Activated naive CD8-positive, alpha-beta T cell treated with anti-CD3 and anti-CD28 coated beads for 36 hours (primary cell): ENCODE data around the gene ZFP37. TPM values are rescaled to one million over a fixed set of nuclear protein-coding genes. Genes with fewer than 3 reads are reported as not detected.

Source experiments
- DNase-seq: peaks from one replicate; pipeline ENCODE4 v3.0.0; 2021
- H3K27ac Mint-ChIP-seq: one replicate; pipeline ENCODE4 v1.8.0; 2022; ENCODE audit warnings: mild to moderate bottlenecking, moderate library complexity, mixed read lengths
- H3K27me3 Mint-ChIP-seq: one replicate; pipeline ENCODE4 v1.8.0; 2022; ENCODE audit warnings: mild to moderate bottlenecking, mixed read lengths
- H3K36me3 Mint-ChIP-seq: one replicate; pipeline ENCODE4 v1.8.0; 2021; ENCODE audit warnings: mild to moderate bottlenecking, mixed read lengths
- H3K4me1 Mint-ChIP-seq: one replicate; pipeline ENCODE4 v1.8.0; 2021; ENCODE audit warnings: mixed read lengths
- H3K4me3 Mint-ChIP-seq: one replicate; pipeline ENCODE4 v1.8.0; 2022; ENCODE audit warnings: mild to moderate bottlenecking, moderate library complexity, mixed read lengths
- H3K9me3 Mint-ChIP-seq: one replicate; pipeline ENCODE4 v1.8.0; 2022; ENCODE audit warnings: mixed read lengths
- total RNA-seq, 2 experiments: library from RNA; stranded (reverse); gene quantifications; one replicate each; pipeline ENCODE4 v1.2.3, GENCODE V29; 2021

ZFP37 gene
- total RNA-seq, 2 experiments from 2014 or later = 1.7 to 2.5 TPM

- peaks cover 22% of the 10 kb centered on the region for H3K27me3 Mint-ChIP-seq
- H3K27ac Mint-ChIP-seq = no peak overlapping the region
- no peak overlapping the region for H3K4me3 Mint-ChIP-seq
- peaks cover 46% of the 10 kb centered on the region for H3K9me3 Mint-ChIP-seq
- H3K4me1 Mint-ChIP-seq = peaks cover 3% of the 10 kb centered on the region
- peaks cover 31% of the 10 kb centered on the region for H3K36me3 Mint-ChIP-seq
- DNase-seq = no peak
These were observed 44.0 kb downstream of the ZFP37 start for GRCh38 chr9:113012492-113012891.

- H3K9me3 Mint-ChIP-seq = peaks cover 48% of the 10 kb centered on the region
These were observed 44.6 kb downstream of the ZFP37 start, which contains the start of gene ZNF883 for GRCh38 chr9:113011911-113012381. TSS of gene ZNF883 (minus strand) at chr9:113012192.

GRCh38 chr9:113005777-113006176, 50.7 kb downstream of the ZFP37 start:
- no peaks in the 10 kb centered on the region for H3K27me3 Mint-ChIP-seq
- DNase-seq = no peak
- no peaks in the 10 kb centered on the region for H3K4me1 Mint-ChIP-seq
- H3K27ac Mint-ChIP-seq = no peak overlapping the region
- peaks cover 55% of the 10 kb centered on the region for H3K9me3 Mint-ChIP-seq
- H3K36me3 Mint-ChIP-seq = peaks cover 54% of the 10 kb centered on the region
- no peak overlapping the region for H3K4me3 Mint-ChIP-seq

More at GRCh38 chr9:113011911-113012381, 44.6 kb downstream of the ZFP37 start, which contains the start of gene ZNF883:
- Mint-ChIP-seq H3K4me1 (peaks cover 3% of the 10 kb centered on the region), H3K4me3 (peak within 1 kb of the TSS; percentile 66), H3K36me3 (peaks cover 35% of the 10 kb centered on the region), H3K27ac (peak within 1 kb of the TSS; percentile 63), H3K27me3 (peaks cover 22% of the 10 kb centered on the region)
- peak; percentile 30 for DNase-seq

- H3K36me3 Mint-ChIP-seq = peaks cover 59% of the 10 kb centered on the region
- peaks cover 63% of the 10 kb centered on the region for H3K9me3 Mint-ChIP-seq
- no peaks in the 10 kb centered on the region for H3K27me3 Mint-ChIP-seq
These were observed 59.1 kb downstream of the ZFP37 start for GRCh38 chr9:112997236-112997941.

More at GRCh38 chr9:112997236-112997941, 59.1 kb downstream of the ZFP37 start:
- no peaks in the 10 kb centered on the region for H3K4me1 Mint-ChIP-seq
- no peak overlapping the region for H3K27ac Mint-ChIP-seq
- no peak for DNase-seq
- no peak overlapping the region for H3K4me3 Mint-ChIP-seq

Other genes with a start within 250 kb of the ZFP37 start
- not detected for gene SLC46A2, start 165.8 kb downstream of the ZFP37 start, total RNA-seq
- gene ZNF883, start 44.5 kb downstream of the ZFP37 start, total RNA-seq = 1 to 10 TPM; 1.9 to 2.1 TPM
- gene SLC31A2, start 94.3 kb upstream of the ZFP37 start, total RNA-seq = 1 to 10 TPM; 3.2 to 3.4 TPM
- 10 to 100 TPM; 28.4 to 28.5 TPM for gene FKBP15, start 164.6 kb upstream of the ZFP37 start, total RNA-seq
- 10 to 100 TPM; 16.7 to 16.8 TPM for gene SLC31A1, start 164.8 kb upstream of the ZFP37 start, total RNA-seq
- 10 to 100 TPM; 35.1 to 41.8 TPM for gene CDC26, start 218.8 kb upstream of the ZFP37 start, total RNA-seq
- 10 to 100 TPM; 65.9 to 66.3 TPM for gene PRPF4, start 218.9 kb upstream of the ZFP37 start, total RNA-seq
- gene RNF183, start 246.7 kb upstream of the ZFP37 start, total RNA-seq = not detected